HG03469 (cell line): ENCODE results near the gene UPF2.
"Not testable (repeated sequence)": the region's sequence is repeated elsewhere in the genome, so short reads cannot be mapped to it uniquely, and the experiment has no call there.

Experiments used
- ATAC-seq: cut with Tn5 transposase; IDR thresholded peaks from one replicate; pipeline ENCODE4 v1.9.1; 2021; ENCODE audit warnings: mild to moderate bottlenecking, moderate library complexity, moderate number of reproducible peaks; ENCODE audit not compliant: unreplicated experiment

UPF2 gene

DNA sequence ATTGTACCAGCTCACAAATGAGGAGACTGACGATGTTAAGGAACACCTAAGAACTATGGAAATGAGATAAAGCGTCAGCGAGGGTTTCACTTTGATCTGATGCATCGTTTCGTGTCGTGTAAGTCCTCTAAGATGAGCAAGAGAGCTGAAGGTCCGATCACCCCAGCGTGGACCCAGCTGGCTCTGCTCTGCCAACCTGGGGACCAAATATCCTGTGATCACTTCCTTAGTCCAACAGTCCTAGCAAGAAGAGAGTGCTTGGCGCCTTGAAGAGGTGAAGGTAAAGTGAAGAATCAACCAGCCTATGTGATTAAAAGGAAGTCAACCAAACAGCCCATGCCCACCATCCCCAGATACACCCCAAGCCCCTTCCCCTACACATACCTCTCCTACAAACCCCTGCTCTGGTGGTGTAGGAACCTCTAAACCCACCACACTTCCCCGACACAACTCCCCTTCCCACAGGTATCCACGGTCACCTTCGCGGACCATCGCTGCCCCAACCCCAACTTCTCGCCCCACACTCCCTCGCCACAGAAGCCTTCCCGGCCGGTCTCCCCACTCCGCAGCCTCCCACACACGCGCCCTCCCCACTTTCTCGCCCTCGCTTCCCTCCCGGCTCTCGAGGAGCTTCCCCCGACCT lies 722 bp downstream of the UPF2 start:
- ATAC-seq: no peak

GRCh38 chr10:12036073-12036655 lies 6.4 kb downstream of the UPF2 start:
- no peak for ATAC-seq

GRCh38 chr10:12031404-12031803 lies 11.2 kb downstream of the UPF2 start:
- ATAC-seq: no peak

- ATAC-seq: no peak
These were observed 15.1 kb downstream of the UPF2 start for GRCh38 chr10:12027539-12027938.

GRCh38 chr10:12025591-12025990 lies 17.0 kb downstream of the UPF2 start:
- no peak for ATAC-seq

DNA sequence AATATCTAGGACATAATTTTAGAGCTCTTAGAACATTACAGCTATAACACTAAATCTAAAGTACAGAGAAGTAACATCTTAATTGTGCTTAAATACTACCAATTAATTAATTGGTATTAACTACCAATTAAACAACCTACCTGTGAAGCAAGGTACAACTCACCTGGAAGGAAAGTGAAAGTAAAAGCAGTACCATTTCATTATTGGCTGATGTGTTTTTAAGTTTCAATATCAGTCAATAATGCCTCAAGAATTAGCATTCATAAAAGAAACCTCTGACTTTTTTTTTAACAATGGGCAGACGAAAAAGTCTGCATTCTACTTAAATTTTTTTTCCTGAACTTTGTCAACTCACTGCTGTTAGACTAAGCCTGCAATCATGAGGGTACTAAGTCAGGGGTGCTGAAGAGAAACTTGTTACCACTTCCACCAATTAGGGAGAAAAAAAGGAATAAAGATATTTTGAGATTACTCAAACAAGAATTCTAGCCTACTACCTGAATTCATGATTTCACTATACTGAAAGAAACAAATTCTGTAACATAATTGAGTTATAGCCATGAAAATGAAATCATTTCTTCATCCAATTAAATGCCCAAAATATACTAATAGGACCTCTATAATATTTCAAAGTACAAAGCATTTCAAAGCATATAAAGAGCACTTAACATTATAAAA lies 19.9 kb downstream of the UPF2 start:
- ATAC-seq: no peak

DNA sequence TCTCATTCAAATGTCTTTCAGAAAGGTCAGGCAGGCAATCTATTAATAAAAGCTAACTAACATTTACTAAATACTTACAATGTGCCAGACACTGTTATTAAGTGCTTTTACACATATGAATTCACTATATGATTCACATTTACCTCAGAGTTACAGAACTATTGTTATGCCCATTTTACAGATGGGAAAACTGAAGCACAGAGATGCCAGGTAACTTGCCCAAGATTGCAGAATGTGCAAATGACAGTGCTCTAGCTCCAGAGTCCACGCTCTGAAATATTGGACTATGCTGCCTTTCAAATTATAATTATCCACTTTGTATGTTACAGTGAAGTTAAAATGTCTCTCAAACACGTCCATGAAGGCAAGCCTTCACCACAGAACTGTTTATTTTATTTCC lies 22.0 kb downstream of the UPF2 start:
- ATAC-seq: no peak

GRCh38 chr10:12019283-12019971 lies 23.2 kb downstream of the UPF2 start:
- no peak for ATAC-seq

- ATAC-seq: no peak
These were observed 23.9 kb downstream of the UPF2 start for GRCh38 chr10:12018438-12019282.

DNA sequence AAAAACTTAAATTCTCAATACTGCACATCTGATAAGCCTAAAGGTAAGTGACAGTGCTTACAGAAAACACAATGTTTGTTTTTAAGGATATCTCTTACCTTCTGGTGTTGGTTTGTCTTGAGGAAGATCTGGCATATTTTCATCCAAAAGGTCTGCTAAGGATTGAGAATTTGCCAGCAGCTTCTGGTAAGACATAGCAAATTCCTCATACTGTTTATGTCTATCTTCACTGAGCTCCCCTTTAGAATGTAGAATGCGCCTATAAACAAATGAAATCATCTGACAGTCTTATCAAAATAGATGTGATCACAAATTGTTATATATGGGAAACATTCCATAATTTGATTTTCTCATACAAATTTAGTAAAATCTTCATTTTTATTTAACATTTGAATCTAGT lies 28.7 kb downstream of the UPF2 start:
- ATAC-seq: no peak

GRCh38 chr10:12013391-12013790 lies 29.2 kb downstream of the UPF2 start:
- ATAC-seq: not testable (repeated sequence)

- ATAC-seq: no peak
These were observed 32.3 kb downstream of the UPF2 start for GRCh38 chr10:12010353-12010752.

DNA sequence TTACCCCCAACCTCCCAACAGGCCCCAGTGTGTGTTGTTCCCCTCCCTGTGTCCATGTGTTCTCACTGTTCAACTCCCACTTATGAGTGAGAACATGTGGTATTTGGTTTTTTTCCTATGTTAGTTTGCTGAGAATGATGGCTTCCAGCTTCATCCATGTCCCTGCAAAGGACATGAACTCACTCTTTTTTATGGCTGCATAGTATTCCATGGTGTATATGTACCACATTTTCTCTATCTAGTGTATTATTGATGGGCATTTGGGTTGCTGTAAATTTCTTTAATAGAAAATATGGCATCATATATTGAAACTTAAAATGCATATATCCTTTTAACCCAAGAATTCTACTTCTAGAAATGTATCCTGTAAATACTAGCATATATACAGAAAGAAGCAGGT lies 33.8 kb downstream of the UPF2 start:
- not testable (repeated sequence) for ATAC-seq

DNA sequence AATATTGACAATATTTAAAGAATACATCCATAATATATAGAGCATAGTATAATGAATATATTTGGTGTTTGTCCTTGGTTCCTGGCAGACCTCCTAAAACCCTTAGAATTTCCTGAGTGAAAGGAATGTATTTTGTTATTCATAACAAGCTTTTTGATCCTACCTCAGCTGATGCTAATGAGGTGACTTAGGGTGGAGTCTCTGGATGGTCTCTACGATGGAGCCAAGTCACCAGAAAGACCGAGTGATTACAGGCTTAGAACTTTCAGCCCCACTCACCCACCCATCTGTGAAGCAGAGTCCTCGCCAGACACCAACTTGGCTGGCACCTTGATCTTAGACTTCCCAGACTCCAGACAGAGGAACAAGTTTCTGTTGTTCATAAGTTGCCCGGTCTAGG lies 35.9 kb downstream of the UPF2 start:
- no peak for ATAC-seq

- ATAC-seq: no peak
These were observed 48.7 kb downstream of the UPF2 start for GRCh38 chr10:11993834-11994468.

- ATAC-seq: no peak
These were observed 53.7 kb downstream of the UPF2 start for GRCh38 chr10:11988924-11989323.

- ATAC-seq: no peak
These were observed 55.9 kb downstream of the UPF2 start for GRCh38 chr10:11986593-11987216.

GRCh38 chr10:11982253-11982652 lies 60.4 kb downstream of the UPF2 start:
- ATAC-seq: no peak

- ATAC-seq: no peak
These were observed 66.8 kb downstream of the UPF2 start for GRCh38 chr10:11975795-11976194.

- not testable (repeated sequence) for ATAC-seq
These were observed 70.1 kb downstream of the UPF2 start for GRCh38 chr10:11972523-11972922.
